HepG2 (cell line): ENCODE results near the gene AHSP. TPM values are rescaled to one million over a fixed set of nuclear protein-coding genes. Genes with fewer than 3 reads are reported as not detected.
"Not testable (repeated sequence)": the region's sequence is repeated elsewhere in the genome, so short reads cannot be mapped to it uniquely, and the experiment has no call there.

Experiments used
- ATAC-seq: fragments of 200-7000 bp; cut with Tn5 transposase; 3 replicates; pipeline ENCODE4 v1.9.1; 2020; ENCODE audit warnings: mild to moderate bottlenecking, moderate library complexity
- BruUV-seq: library from RNA; stranded (reverse); fragments of 400-500 nt; replicated peaks from 2 replicates; lab custom pipeline; 2021; lab: Mats Ljungman, UMichigan
- CTCF ChIA-PET: fragments of 300-600 bp; formaldehyde crosslinking; extraction: SDS; loops from one replicate; lab custom pipeline; 2021; ENCODE audit warnings: low total read pairs, inconsistent platforms, low intra/inter-chr PET ratio; lab: Yijun Ruan, JAX
- POLR2A ChIA-PET: fragments of 350-600 bp; sonication (Branson Sonifier 250); formaldehyde crosslinking; loops from one replicate; lab custom pipeline; 2020; ENCODE audit warnings: antibody characterized with exemption, inconsistent platforms; lab: Yijun Ruan, JAX
- DNase-seq: peaks from one replicate; pipeline ENCODE4 v3.0.0-alpha.2; 2015; ENCODE audit warnings: low spot score
- FAIRE-seq: peaks from 3 replicates; lab custom pipeline; 2011; peaks lifted over from hg19 to GRCh38; lab: Jason Lieb, UNC
- H2AFZ ChIP-seq: one replicate; pipeline ENCODE4 v1.6.1; 2011; ENCODE audit warnings: low read length, inconsistent platforms
- H3K27ac ChIP-seq: fragments of 300-600 bp; 3 replicates; pipeline ENCODE4 v1.8.0; 2011; ENCODE audit warnings: mixed run types, mild to moderate bottlenecking, mixed read lengths, low read length, inconsistent platforms; ENCODE audit not compliant: insufficient read depth; ENCODE audit errors: extremely low read length
- H3K27me3 ChIP-seq, 2 experiments: fragments of 200-600 bp in 1 of 2; 2 replicates in 1 of 2; 3 replicates in 1 of 2; pipeline versions ENCODE4 v1.6.0 to v1.8.0; 2011; ENCODE audit warnings: low read length in 2 of 2, mild to moderate bottlenecking in 2 of 2, moderate library complexity in 2 of 2, inconsistent platforms in 1 of 2; ENCODE audit not compliant: insufficient read depth in 2 of 2, control insufficient read depth in 1 of 2
- H3K36me3 ChIP-seq, 2 experiments: fragments of 200-600 bp in 1 of 2; replicated peaks in 1 of 2; 2 replicates in 1 of 2; 3 replicates in 1 of 2; pipeline versions ENCODE4 v1.5.1 to v1.8.0; 2011; ENCODE audit warnings: low read length in 2 of 2, inconsistent platforms in 1 of 2; ENCODE audit not compliant: insufficient read depth in 2 of 2, control insufficient read depth in 1 of 2
- H3K4me1 ChIP-seq: 2 replicates; pipeline ENCODE4 v1.5.1; 2012; ENCODE audit warnings: low read length, inconsistent platforms; ENCODE audit not compliant: insufficient read depth
- H3K4me2 ChIP-seq: 2 replicates; pipeline ENCODE4 v1.6.0; 2011; ENCODE audit warnings: low read depth, low read length, inconsistent platforms
- H3K4me3 ChIP-seq, 3 experiments: fragments of 200-600 bp in 1 of 3; sonication (generic), shearing (Covaris generic) in 1 of 3; replicated peaks in 1 of 3; 2 replicates each; pipeline ENCODE4 v1.5.1; 2011 to 2016; ENCODE audit warnings: low read length in 3 of 3, inconsistent platforms in 2 of 3, low read depth in 2 of 3, mild to moderate bottlenecking in 2 of 3, control low read depth in 1 of 3, mixed read lengths in 1 of 3; ENCODE audit not compliant: insufficient read depth in 1 of 3
- H3K79me2 ChIP-seq: one replicate; pipeline ENCODE4 v1.6.1; 2011; ENCODE audit warnings: low read length, inconsistent platforms; ENCODE audit not compliant: insufficient read depth
- H3K9ac ChIP-seq: 2 replicates; pipeline ENCODE4 v1.6.0; 2011; ENCODE audit warnings: mild to moderate bottlenecking, low read depth, low read length, inconsistent platforms; ENCODE audit not compliant: insufficient read depth
- H3K9me3 ChIP-seq: 2 replicates; pipeline ENCODE4 v1.5.1; 2012; ENCODE audit warnings: mild to moderate bottlenecking, low read length
- H4K20me1 ChIP-seq: 2 replicates; pipeline ENCODE4 v1.6.0; 2011; ENCODE audit warnings: inconsistent platforms, mild to moderate bottlenecking, low read length, moderate library complexity; ENCODE audit not compliant: insufficient read depth
- DMAP1 ChIP-seq: IDR thresholded peaks from 2 replicates; pipeline ENCODE4 v1.6.1; 2016
- KLF6 ChIP-seq: IDR thresholded peaks from 2 replicates; pipeline ENCODE4 v1.8.0; 2016; ENCODE audit warnings: missing biosample characterization, missing genetic modification reagents
- PCBP2 ChIP-seq: fragments of 200-400 bp; formaldehyde crosslinking; optimal IDR thresholded peaks from 2 replicates; pipeline ENCODE3; 2018; ENCODE audit warnings: low read length, low read depth; ENCODE audit not compliant: poor library complexity, severe bottlenecking
- POLR2G ChIP-seq: fragments of 200-400 bp; formaldehyde crosslinking; IDR thresholded peaks from 2 replicates; pipeline ENCODE4 v1.6.1; 2018; ENCODE audit warnings: mild to moderate bottlenecking, low read depth, low read length, moderate library complexity
- SALL2 ChIP-seq: sonication (generic); formaldehyde crosslinking; IDR thresholded peaks from 2 replicates; pipeline ENCODE4 v1.8.1; 2023; ENCODE audit warnings: mild to moderate bottlenecking, missing genetic modification reagents, inconsistent platforms
- SETDB1 ChIP-seq: sonication (generic); formaldehyde crosslinking; IDR thresholded peaks from 2 replicates; pipeline ENCODE4 v1.5.1; 2020; ENCODE audit warnings: missing genetic modification reagents, mild to moderate bottlenecking, borderline replicate concordance
- ZBTB1 ChIP-seq: sonication (generic); formaldehyde crosslinking; IDR thresholded peaks from 2 replicates; pipeline ENCODE4 v1.4.0; 2020; ENCODE audit warnings: missing genetic modification reagents, borderline replicate concordance
- ZFP36L1 ChIP-seq: sonication (generic); formaldehyde crosslinking; IDR thresholded peaks from 2 replicates; pipeline ENCODE4 v1.8.0; 2022; ENCODE audit warnings: mild to moderate bottlenecking, missing genetic modification reagents, moderate library complexity
- ZFP41 ChIP-seq: sonication (generic); formaldehyde crosslinking; IDR thresholded peaks from 2 replicates; pipeline ENCODE4 v1.4.0; 2020; ENCODE audit warnings: mild to moderate bottlenecking, missing genetic modification reagents, borderline replicate concordance
- ZFP90 ChIP-seq: sonication (generic); formaldehyde crosslinking; IDR thresholded peaks from 2 replicates; pipeline ENCODE4 v1.8.0; 2022; ENCODE audit warnings: missing genetic modification reagents, mild to moderate bottlenecking, inconsistent platforms, borderline replicate concordance
- ZNF101 ChIP-seq: sonication (generic); formaldehyde crosslinking; IDR thresholded peaks from 2 replicates; pipeline ENCODE4 v1.4.0; 2020; ENCODE audit warnings: mild to moderate bottlenecking, low read depth, missing genetic modification reagents, borderline replicate concordance
- ZNF263 ChIP-seq: sonication (generic); formaldehyde crosslinking; IDR thresholded peaks from 2 replicates; pipeline ENCODE4 v1.4.0; 2020; ENCODE audit warnings: missing genetic modification reagents
- WGBS: methylation state at CpG from one replicate; pipeline ENCODE4 v1.1.6; 2017; ENCODE audit warnings: low lambda C conversion rate; 5-methylcytosine and 5-hydroxymethylcytosine counted together
- in situ Hi-C: cut with HindIII; loops from 2 replicates; pipeline ENCODE4 v1.10.0; 2017; ENCODE audit warnings: low pct_unique_long_range_greater_than_20kb; ENCODE audit not compliant: extremely low pct_ligation_motif_present
- intact Hi-C: fragments of 100-400 bp; cut with micrococcal nuclease; formaldehyde crosslinking; loops from one replicate; pipeline ENCODE4 v1.10.0; 2022; ENCODE audit not compliant: unreplicated experiment
- polyA plus RNA-seq, 8 experiments: library from polyadenylated mRNA; depleted of rRNA in 3 of 8; stranded (reverse) in 7 of 8; unstranded in 1 of 8; fragments of >200 nt; fragmentation: Illumina TruSeq in 4 of 8; extraction: Trizol in 4 of 8; gene quantifications; 2 replicates each; pipeline versions ENCODE4 v1.2.1 to v1.2.3, GENCODE V29; 2011 to 2016; ENCODE audit warnings: low read depth in 4 of 8, missing spikeins in 1 of 8, mixed read lengths in 1 of 8; ENCODE audit not compliant: insufficient read depth in 1 of 8
- total RNA-seq, 5 experiments: library from RNA; depleted of rRNA; stranded (reverse); fragments of >200 nt; fragmentation: Illumina TruSeq; extraction: Trizol; gene quantifications; 2 replicates each; pipeline ENCODE4 v1.2.3, GENCODE V29; 2016; ENCODE audit warnings: low read depth in 1 of 5

Gene AHSP
- total and polyA plus RNA-seq, 2 of the 13 experiments (the other 11 are each of a cell fraction or from before 2014, with no cell fraction given): not detected

DNA sequence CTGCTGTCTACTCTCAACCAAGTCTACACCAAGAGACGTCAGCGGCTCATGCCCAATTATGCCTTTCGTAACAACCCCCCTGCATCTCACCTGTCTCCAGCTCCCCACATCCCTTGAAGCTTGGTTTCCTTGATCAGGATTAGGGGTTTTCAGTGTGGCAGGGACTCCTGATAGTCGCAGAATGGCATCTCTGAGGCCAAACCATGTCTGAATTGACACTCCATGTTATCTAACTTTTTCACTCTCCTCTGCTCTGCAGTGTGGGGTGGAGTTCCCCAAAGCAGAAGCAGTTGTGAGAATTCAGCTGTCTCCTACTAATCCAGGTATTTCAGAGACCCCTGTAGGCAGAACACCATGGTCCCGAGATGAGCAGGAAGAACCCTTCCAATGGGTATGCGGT lies 5.6 kb upstream of the AHSP start:
- 26% methylated on average over 6 of the region's 6 CpGs for WGBS
- BruUV-seq: no TSS peak

DNA sequence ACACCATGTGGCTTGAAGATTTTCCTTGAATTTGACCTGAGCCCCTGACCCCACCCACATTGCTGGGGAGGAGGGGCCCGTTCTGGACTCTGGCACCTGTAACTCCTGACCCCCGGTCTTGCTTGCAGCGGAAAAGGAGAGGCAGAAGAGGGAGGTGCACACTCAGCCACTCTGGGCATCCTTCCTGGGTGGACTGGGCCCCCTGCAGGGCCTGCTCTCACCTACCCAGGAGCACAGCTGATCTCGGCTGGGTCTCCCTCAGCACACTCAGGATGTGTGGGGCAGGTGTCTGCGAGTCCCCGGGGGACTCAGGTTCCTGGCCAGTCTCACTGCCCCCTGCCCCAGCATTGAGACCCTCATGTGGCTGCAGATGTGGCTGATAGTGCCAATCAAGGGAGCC lies 3.9 kb upstream of the AHSP start:
- DNase-seq, H3K36me3 ChIP-seq, H3K9me3 ChIP-seq, CTCF ChIA-PET, H4K20me1 ChIP-seq, H3K4me3 ChIP-seq, intact Hi-C loops, H3K4me1 ChIP-seq, H3K79me2 ChIP-seq, BruUV-seq, H3K27ac ChIP-seq, in situ Hi-C loops, H3K4me2 ChIP-seq, FAIRE-seq, H2AFZ ChIP-seq, H3K9ac ChIP-seq, POLR2A ChIA-PET: not testable (repeated sequence)
- ATAC-seq: peak; percentile 60
- H3K27me3 ChIP-seq: peaks cover 0 to 39% of the 10 kb centered on the region in 2 experiments; a peak in 2 of 5 replicates
- 0% methylated on average over 2 of the region's 6 CpGs for WGBS

More for the DNA sequence above, 5.6 kb upstream of the AHSP start:
- H3K9me3 ChIP-seq: no peaks in the 10 kb centered on the region
- no peak for ATAC-seq
- no peak for TF ChIP-seq ZBTB1
- TF ChIP-seq ZFP90 (CRISPR knock-in tag): no peak
- no peak for TF ChIP-seq DMAP1 (CRISPR knock-in tag)
- no peak for TF ChIP-seq SALL2 (CRISPR knock-in tag)
- no peak for TF ChIP-seq ZNF263
- no peak for TF ChIP-seq ZFP36L1 (CRISPR knock-in tag)
- no peak for TF ChIP-seq ZFP41
- no peak for TF ChIP-seq POLR2G
- TF ChIP-seq KLF6: no peak
- no peak for TF ChIP-seq ZNF101 (CRISPR knock-in tag)
- no peak for TF ChIP-seq PCBP2
- TF ChIP-seq SETDB1 (CRISPR knock-in tag): no peak
- TF ChIP-seq, all 625 proteins: peak for 0
- Histone ChIP-seq H2AFZ (no peak overlapping the region), H3K4me3 (no peak overlapping the region), H3K27me3 (peaks cover 0 to 27% of the 10 kb centered on the region in 2 experiments; a peak in 2 of 5 replicates), H3K4me2 (no peak overlapping the region), H3K27ac (no peak overlapping the region), H3K36me3 (no peaks in the 10 kb centered on the region), H3K9ac (no peak overlapping the region), H3K79me2 (no peaks in the 10 kb centered on the region), H3K4me1 (no peaks in the 10 kb centered on the region), H4K20me1 (no peaks in the 10 kb centered on the region)
- DNase-seq: no peak
- FAIRE-seq: no peak
- ChIA-PET CTCF (no interaction called here), POLR2A (no interaction called here)
- intact Hi-C loops: no loop called here
- in situ Hi-C loops: no loop called here
